Activated T-cell treated with anti-CD3 and anti-CD28 coated beads for 24 hours (primary cell): ENCODE results near the gene COL18A1.

Source experiments
- DNase-seq: peaks from one replicate; pipeline ENCODE4 v3.0.0-alpha.2; 2020; ENCODE audit warnings: low read depth

Gene COL18A1

GRCh38 chr21:45507888-45508508, 103.0 kb downstream of the COL18A1 start:
- DNase-seq: no peak

GRCh38 chr21:45508607-45509565, 103.9 kb downstream of the COL18A1 start:
- DNase-seq: no peak

- DNase-seq: no peak
Measured at GRCh38 chr21:45509566-45510465, 104.9 kb downstream of the COL18A1 start.

- no peak for DNase-seq
Measured at GRCh38 chr21:45510466-45510955, 105.5 kb downstream of the COL18A1 start.

- no peak for DNase-seq
Measured at GRCh38 chr21:45511007-45511406, 106.0 kb downstream of the COL18A1 start.

GRCh38 chr21:45511661-45512431, 106.9 kb downstream of the COL18A1 start:
- DNase-seq: no peak

- DNase-seq: no peak
Measured at GRCh38 chr21:45512626-45513002, 107.6 kb downstream of the COL18A1 start.

- no peak for DNase-seq
Measured at GRCh38 chr21:45513003-45513717, 108.2 kb downstream of the COL18A1 start.

- no peak for DNase-seq
Measured at GRCh38 chr21:45513741-45514310, 108.9 kb downstream of the COL18A1 start.

GRCh38 chr21:45514311-45515021, 109.5 kb downstream of the COL18A1 start:
- DNase-seq: no peak

GRCh38 chr21:45515241-45516061, 110.5 kb downstream of the COL18A1 start:
- no peak for DNase-seq

GRCh38 chr21:45516071-45516670, 111.2 kb downstream of the COL18A1 start:
- no peak for DNase-seq

- no peak for DNase-seq
Measured at GRCh38 chr21:45516671-45517151, 111.7 kb downstream of the COL18A1 start.

GRCh38 chr21:45517249-45518065, 112.5 kb downstream of the COL18A1 start:
- no peak for DNase-seq

GRCh38 chr21:45518742-45519141, 113.8 kb downstream of the COL18A1 start:
- no peak for DNase-seq

- DNase-seq: no peak
Measured at GRCh38 chr21:45519182-45519581, 114.2 kb downstream of the COL18A1 start.

GRCh38 chr21:45521241-45521640, 116.3 kb downstream of the COL18A1 start:
- no peak for DNase-seq
